Neuron (in vitro differentiated cells): Measurements from ENCODE around the gene RPS24.
"Not testable (repeated sequence)": the region's sequence is repeated elsewhere in the genome, so short reads cannot be mapped to it uniquely, and the experiment has no call there.

Source experiments
- H2AFZ ChIP-seq: one replicate; pipeline ENCODE4 v1.6.1; 2013; ENCODE audit warnings: low read depth, mild to moderate bottlenecking, inconsistent platforms, low read length, moderate library complexity
- H3K27me3 ChIP-seq: one replicate; pipeline ENCODE4 v1.6.1; 2013; ENCODE audit warnings: low read length; ENCODE audit not compliant: insufficient read depth
- H3K36me3 ChIP-seq: one replicate; pipeline ENCODE4 v1.6.1; 2013; ENCODE audit warnings: low read length; ENCODE audit not compliant: insufficient read depth
- H3K4me1 ChIP-seq: one replicate; pipeline ENCODE4 v1.6.1; 2013; ENCODE audit warnings: low read length; ENCODE audit not compliant: insufficient read depth
- H3K4me3 ChIP-seq: 2 replicates; pipeline ENCODE4 v1.5.1; 2013; ENCODE audit warnings: mild to moderate bottlenecking, low read length, moderate library complexity
- H3K9me3 ChIP-seq: one replicate; pipeline ENCODE4 v1.6.1; 2013; ENCODE audit warnings: low read length

Gene RPS24

DNA sequence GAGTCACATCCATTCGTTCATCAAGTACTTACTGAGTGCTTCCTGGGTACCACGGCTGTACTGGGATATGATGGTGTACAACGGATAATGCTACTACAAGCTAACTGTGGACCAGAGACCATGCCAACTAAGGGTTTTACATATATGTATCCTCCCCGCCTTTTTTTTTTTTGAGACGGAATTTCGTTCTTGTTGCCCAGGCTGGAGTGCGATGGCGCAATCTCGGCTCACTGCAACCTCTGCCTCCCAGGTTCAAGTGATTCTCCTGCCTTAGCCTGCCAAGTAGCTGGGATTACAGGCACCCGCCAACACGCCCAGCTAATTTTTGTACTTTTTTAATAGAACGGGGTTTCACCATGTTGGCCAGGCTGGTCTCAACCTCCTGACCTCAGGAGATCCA lies 36.4 kb downstream of the RPS24 start:
- H3K4me3 ChIP-seq, H3K36me3 ChIP-seq, H3K27me3 ChIP-seq, H2AFZ ChIP-seq, H3K4me1 ChIP-seq, H3K9me3 ChIP-seq: not testable (repeated sequence)

GRCh38 chr10:78070726-78071125 lies 37.1 kb downstream of the RPS24 start:
- no peak overlapping the region for H3K4me3 ChIP-seq
- no peaks in the 10 kb centered on the region for H3K36me3 ChIP-seq
- peaks cover 6% of the 10 kb centered on the region for H3K27me3 ChIP-seq
- H2AFZ ChIP-seq = no peak overlapping the region
- no peaks in the 10 kb centered on the region for H3K4me1 ChIP-seq
- H3K9me3 ChIP-seq = no peaks in the 10 kb centered on the region

GRCh38 chr10:78071140-78071856 lies 37.6 kb downstream of the RPS24 start:
- no peak overlapping the region for H2AFZ ChIP-seq
- no peaks in the 10 kb centered on the region for H3K9me3 ChIP-seq
- no peaks in the 10 kb centered on the region for H3K4me1 ChIP-seq
- H3K4me3 ChIP-seq = no peak overlapping the region
- H3K27me3 ChIP-seq = peaks cover 6% of the 10 kb centered on the region
- no peaks in the 10 kb centered on the region for H3K36me3 ChIP-seq

DNA sequence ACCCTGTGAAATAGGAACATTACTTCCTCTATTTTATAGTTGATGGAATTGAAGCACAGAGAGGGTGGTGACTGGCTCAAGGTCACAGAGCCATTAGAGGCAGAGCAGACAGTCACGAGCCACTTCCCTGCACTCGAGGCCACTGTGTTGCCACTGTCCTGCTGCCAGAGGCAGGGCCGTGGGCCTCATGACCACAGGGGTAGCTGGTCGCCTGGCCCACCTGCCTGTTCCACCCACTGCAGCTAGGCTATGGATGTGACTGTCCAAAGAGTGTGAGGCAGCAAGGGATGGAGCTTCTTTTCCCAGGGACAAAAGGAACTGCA lies 38.2 kb downstream of the RPS24 start:
- Histone ChIP-seq H2AFZ (no peak overlapping the region), H3K36me3 (no peaks in the 10 kb centered on the region), H3K4me3 (no peak overlapping the region), H3K9me3 (no peaks in the 10 kb centered on the region), H3K27me3 (peaks cover 6% of the 10 kb centered on the region), H3K4me1 (no peaks in the 10 kb centered on the region)

DNA sequence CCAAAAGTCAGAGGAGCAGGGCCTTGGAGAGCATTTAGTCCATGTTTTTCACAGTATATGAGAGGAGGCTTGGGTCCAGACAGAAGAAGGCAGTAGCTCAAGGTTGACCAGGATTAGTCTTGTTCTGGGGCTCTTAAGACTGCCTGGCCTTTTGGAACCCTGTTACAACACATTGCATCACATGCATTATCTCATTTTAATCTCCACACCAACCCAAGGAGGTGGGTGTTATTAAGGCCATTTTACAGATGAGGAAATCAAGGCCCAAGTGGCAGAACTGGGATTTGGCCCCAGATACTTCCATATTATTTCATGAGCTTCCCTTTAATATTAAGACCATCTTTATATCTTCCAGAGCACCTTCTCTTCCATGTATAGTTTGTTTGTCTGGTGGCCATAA lies 38.8 kb downstream of the RPS24 start:
- Histone ChIP-seq H3K27me3 (peaks cover 6% of the 10 kb centered on the region), H3K4me3 (no peak overlapping the region), H3K4me1 (no peaks in the 10 kb centered on the region), H2AFZ (no peak overlapping the region), H3K9me3 (no peaks in the 10 kb centered on the region), H3K36me3 (no peaks in the 10 kb centered on the region)

GRCh38 chr10:78075806-78076205 lies 42.1 kb downstream of the RPS24 start:
- H3K4me3 ChIP-seq, H3K4me1 ChIP-seq, H2AFZ ChIP-seq, H3K9me3 ChIP-seq, H3K36me3 ChIP-seq, H3K27me3 ChIP-seq: not testable (repeated sequence)

DNA sequence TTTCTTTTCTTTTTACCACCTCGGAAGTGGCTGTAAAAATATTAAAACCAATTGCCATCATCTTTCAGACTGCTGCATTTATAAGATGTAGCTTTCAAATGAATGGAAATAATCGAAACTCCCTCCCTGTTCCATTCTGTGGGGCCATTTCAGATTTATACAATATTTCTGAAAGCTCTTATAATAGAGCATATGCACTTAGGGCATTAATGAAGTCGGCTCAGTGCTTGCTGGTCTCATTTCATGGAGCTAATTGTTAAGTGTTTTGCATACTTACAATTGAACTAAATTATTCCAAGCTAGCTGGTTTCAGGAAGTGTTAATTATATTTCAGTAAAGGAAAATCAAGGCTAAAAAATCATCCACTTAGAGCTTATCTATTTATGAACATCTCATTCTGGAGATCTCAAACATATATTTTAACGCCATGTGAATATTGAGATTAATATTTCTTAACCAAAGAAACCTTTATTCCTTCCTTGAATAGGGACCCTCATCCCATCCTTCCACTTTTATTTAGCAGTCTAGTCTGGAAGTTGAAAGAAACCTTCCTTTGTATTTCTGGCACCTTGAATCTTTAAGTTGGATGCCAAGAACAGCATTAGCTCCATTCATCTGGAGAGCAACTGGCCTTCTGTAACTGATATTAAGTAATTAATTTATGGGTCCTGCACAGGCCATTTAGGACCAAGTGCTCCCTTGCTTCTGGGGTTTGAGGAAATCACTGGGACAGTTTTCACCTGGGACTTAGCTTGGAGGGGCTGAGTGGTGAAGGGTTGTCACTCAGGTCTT lies 45.1 kb downstream of the RPS24 start:
- no peaks in the 10 kb centered on the region for H3K4me1 ChIP-seq
- no peaks in the 10 kb centered on the region for H3K9me3 ChIP-seq
- H3K36me3 ChIP-seq = no peaks in the 10 kb centered on the region
- H3K27me3 ChIP-seq = peaks cover 3% of the 10 kb centered on the region
- H2AFZ ChIP-seq = no peak overlapping the region
- no peak overlapping the region for H3K4me3 ChIP-seq

GRCh38 chr10:78079411-78079810 lies 45.7 kb downstream of the RPS24 start:
- H3K27me3 ChIP-seq = peaks cover 3% of the 10 kb centered on the region
- no peaks in the 10 kb centered on the region for H3K36me3 ChIP-seq
- no peak overlapping the region for H3K4me3 ChIP-seq
- no peak overlapping the region for H2AFZ ChIP-seq
- H3K9me3 ChIP-seq = no peaks in the 10 kb centered on the region
- H3K4me1 ChIP-seq = no peaks in the 10 kb centered on the region

GRCh38 chr10:78081292-78081691 lies 47.6 kb downstream of the RPS24 start:
- no peaks in the 10 kb centered on the region for H3K36me3 ChIP-seq
- H3K4me1 ChIP-seq = peaks cover under 1% of the 10 kb centered on the region
- no peaks in the 10 kb centered on the region for H3K9me3 ChIP-seq
- no peak overlapping the region for H2AFZ ChIP-seq
- H3K27me3 ChIP-seq = peaks cover 3% of the 10 kb centered on the region
- no peak overlapping the region for H3K4me3 ChIP-seq

GRCh38 chr10:78082636-78083035 lies 49.0 kb downstream of the RPS24 start:
- Histone ChIP-seq H2AFZ (no peak overlapping the region), H3K36me3 (no peaks in the 10 kb centered on the region), H3K4me1 (peaks cover 14% of the 10 kb centered on the region), H3K4me3 (no peak overlapping the region), H3K27me3 (peaks cover 3% of the 10 kb centered on the region), H3K9me3 (no peaks in the 10 kb centered on the region)
